NCI-H187 (cell line): ENCODE data around the gene CARS2.
"Not testable (repeated sequence)": the region's sequence is repeated elsewhere in the genome, so short reads cannot be mapped to it uniquely, and the experiment has no call there.

Experiments
- DNase-seq, 2 experiments: peaks; one replicate each; lab custom pipeline; 2025; lab: John Stamatoyannopoulos, UW

Gene CARS2

GRCh38 chr13:110706570-110707372, 855 bp upstream of the CARS2 start:
- DNase-seq: no peak

GRCh38 chr13:110705356-110705825, 525 bp downstream of the CARS2 start:
- no peak for DNase-seq

GRCh38 chr13:110702591-110703526, 3.1 kb downstream of the CARS2 start:
- no peak for DNase-seq

GRCh38 chr13:110702089-110702488, 3.8 kb downstream of the CARS2 start:
- no peak for DNase-seq

GRCh38 chr13:110701061-110701460, 4.9 kb downstream of the CARS2 start:
- not testable (repeated sequence) for DNase-seq

GRCh38 chr13:110700641-110701040, 5.3 kb downstream of the CARS2 start:
- no peak for DNase-seq

GRCh38 chr13:110700186-110700585, 5.7 kb downstream of the CARS2 start:
- no peak for DNase-seq

- no peak for DNase-seq
Measured at GRCh38 chr13:110699148-110700145, 6.5 kb downstream of the CARS2 start.

- no peak for DNase-seq
Measured at GRCh38 chr13:110698689-110699088, 7.2 kb downstream of the CARS2 start.

GRCh38 chr13:110697842-110698241, 8.1 kb downstream of the CARS2 start:
- DNase-seq: no peak

- DNase-seq: no peak
Measured at GRCh38 chr13:110696776-110697175, 9.1 kb downstream of the CARS2 start.

GRCh38 chr13:110695774-110696173, 10.1 kb downstream of the CARS2 start:
- not testable (repeated sequence) for DNase-seq

- no peak for DNase-seq
Measured at GRCh38 chr13:110690516-110690915, 15.4 kb downstream of the CARS2 start.

- DNase-seq: no peak
Measured at GRCh38 chr13:110689711-110690110, 16.2 kb downstream of the CARS2 start.

- DNase-seq: no peak
Measured at GRCh38 chr13:110689041-110689440, 16.9 kb downstream of the CARS2 start.

- DNase-seq: no peak
Measured at GRCh38 chr13:110687736-110688135, 18.2 kb downstream of the CARS2 start.

- DNase-seq: no peak
Measured at GRCh38 chr13:110685305-110686020, 20.5 kb downstream of the CARS2 start.

- no peak for DNase-seq
Measured at GRCh38 chr13:110684388-110685056, 21.4 kb downstream of the CARS2 start.

- no peak for DNase-seq
Measured at GRCh38 chr13:110683921-110684320, 22.0 kb downstream of the CARS2 start.

- DNase-seq: no peak
Measured at GRCh38 chr13:110683203-110683883, 22.6 kb downstream of the CARS2 start.
